Astrocyte of the cerebellum (primary cell): ENCODE data around the gene EPHX1.
"Not testable (repeated sequence)": the region's sequence is repeated elsewhere in the genome, so short reads cannot be mapped to it uniquely, and the experiment has no call there.

Experiments used
- DNase-seq: peaks from one replicate; pipeline ENCODE4 v3.0.0-alpha.2; 2011; ENCODE audit warnings: low read depth
- H3K4me3 ChIP-seq: 2 replicates; pipeline ENCODE4 v1.5.1; 2011; ENCODE audit warnings: mild to moderate bottlenecking, low read depth, low read length, moderate library complexity
- CTCF ChIP-seq: IDR thresholded peaks from 2 replicates; pipeline ENCODE4 v1.5.1; 2012; ENCODE audit warnings: low read length, low read depth, moderate library complexity, mild to moderate bottlenecking; ENCODE audit errors: missing control alignments
- in situ Hi-C: cut with HindIII; loops from 2 replicates; pipeline ENCODE4 v1.10.0; 2017; ENCODE audit warnings: low sequenced_read_pairs

EPHX1 gene

DNA sequence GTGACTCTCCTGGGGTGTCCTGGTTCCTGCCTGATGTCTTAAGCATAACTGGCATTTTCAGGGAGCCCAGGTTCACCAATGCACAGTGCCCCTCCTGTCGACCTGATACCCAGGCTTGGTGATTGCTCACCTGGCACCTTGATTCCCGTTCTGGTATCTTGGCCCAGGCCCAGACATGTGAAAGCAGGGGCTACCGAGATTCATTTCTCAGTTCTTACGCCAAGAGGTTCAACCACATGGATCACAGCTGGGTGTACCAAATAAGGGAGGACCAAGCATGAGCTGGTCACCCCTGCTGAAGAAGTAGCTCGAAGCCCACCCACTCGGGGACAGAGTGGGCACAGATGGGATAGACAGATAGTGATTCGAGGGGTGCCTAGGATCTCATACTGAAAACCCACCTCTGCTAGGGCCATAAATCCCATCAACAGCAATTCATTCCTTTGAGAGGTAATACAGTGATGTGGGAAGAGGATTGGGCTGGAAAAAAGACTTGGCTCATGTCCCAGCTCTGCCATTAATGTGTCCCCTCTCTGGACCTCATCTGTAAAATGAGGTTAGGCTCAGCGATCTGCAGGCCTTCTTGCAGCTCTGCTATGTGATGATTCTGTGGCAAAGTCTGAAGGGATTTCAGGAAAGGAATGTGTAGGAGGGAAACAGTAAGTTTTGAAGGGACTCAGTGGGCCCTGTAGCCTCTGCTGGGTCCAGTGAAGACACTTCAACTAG is 2.7 kb downstream of the EPHX1 start:
- no peak overlapping the region for H3K4me3 ChIP-seq
- in situ Hi-C loops: no loop called here
- TF ChIP-seq CTCF: no peak
- no peak for DNase-seq

- no peak for TF ChIP-seq CTCF
- in situ Hi-C loops: no loop called here
- no peak overlapping the region for H3K4me3 ChIP-seq
- DNase-seq: no peak
Observed at GRCh38 chr1:225813214-225813964, 3.5 kb downstream of the EPHX1 start.

DNA sequence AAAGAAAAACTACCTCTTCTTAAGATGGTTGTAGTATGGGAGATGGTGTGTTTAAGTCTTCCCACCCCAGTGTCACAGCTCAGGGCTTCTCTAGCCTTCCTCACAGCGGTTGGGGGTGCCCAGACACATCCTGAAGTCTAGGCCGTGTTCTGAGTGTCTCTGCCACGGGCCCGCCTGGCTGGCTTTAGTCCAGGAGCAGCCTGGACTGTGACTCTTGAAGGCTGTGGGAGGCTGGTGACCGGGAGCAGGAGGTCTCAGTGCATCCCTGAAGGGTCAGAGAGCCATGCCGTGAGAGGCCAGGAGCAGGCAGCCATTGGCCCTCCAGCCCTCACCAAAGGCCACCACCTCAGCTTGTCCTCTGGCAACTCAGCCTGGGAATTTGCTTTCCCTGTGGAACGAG is 4.5 kb downstream of the EPHX1 start:
- DNase-seq: no peak
- TF ChIP-seq CTCF: no peak
- no peak overlapping the region for H3K4me3 ChIP-seq
- in situ Hi-C loops: no loop called here

- not testable (repeated sequence) for DNase-seq, H3K4me3 ChIP-seq
- in situ Hi-C loops: loop anchor here (5.0 kb wide), 1 partner anchor 107 kb away; the partner anchor contains the start of gene PYCR2
Observed at GRCh38 chr1:225815090-225815489, 5.2 kb downstream of the EPHX1 start.

DNA sequence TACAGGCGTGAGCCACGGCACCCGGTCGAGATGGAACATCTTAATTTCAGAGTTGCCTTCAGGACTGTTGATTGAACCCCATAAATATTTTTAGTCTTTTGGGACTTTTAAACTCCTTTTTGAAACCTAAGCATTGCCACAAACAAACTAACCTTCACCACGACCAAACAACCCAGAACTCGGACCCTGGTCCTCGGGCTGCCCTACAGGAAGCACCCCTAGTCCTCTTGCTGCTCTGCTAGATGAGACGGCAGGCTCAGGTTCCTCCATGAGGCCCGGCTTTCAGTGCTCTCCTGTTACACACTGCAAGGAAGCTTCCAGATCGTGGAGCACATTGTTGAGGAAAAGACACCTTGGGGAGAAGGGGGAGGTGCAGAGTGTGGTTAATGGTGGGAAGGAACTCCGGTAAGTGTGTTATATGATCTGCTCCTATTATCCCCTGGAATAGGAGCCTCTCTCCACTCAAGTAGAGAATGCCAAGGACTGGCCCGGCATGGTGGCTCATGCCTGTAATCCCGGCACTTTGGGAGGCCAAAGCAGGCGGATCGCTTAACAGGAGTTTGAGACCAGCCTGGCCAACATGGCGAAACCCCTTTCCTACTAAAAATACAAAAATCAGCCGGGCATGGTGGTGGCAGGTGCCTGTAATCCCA is 5.7 kb downstream of the EPHX1 start:
- no peak for DNase-seq
- TF ChIP-seq CTCF: no peak
- in situ Hi-C loops: loop anchor here (5.0 kb wide), 1 partner anchor 107 kb away; the partner anchor contains the start of gene PYCR2
- H3K4me3 ChIP-seq: no peak overlapping the region

GRCh38 chr1:225816643-225817538 is 7.0 kb downstream of the EPHX1 start:
- TF ChIP-seq CTCF: no peak
- in situ Hi-C loops: loop anchor here (5.0 kb wide), 1 partner anchor 105 kb away; the partner anchor contains the start of gene PYCR2
- no peak overlapping the region for H3K4me3 ChIP-seq
- DNase-seq: no peak
